ENCODE measurements around the gene TDRD3. TPM values are rescaled to one million over a fixed set of nuclear protein-coding genes. Genes with fewer than 3 reads are reported as not detected.

Gene TDRD3
- total and polyA plus RNA-seq, 2 experiments from 2014 or later: 20.8 to 29.5 TPM

GRCh38 chr13:60620611-60621395, 223.8 kb downstream of the TDRD3 start:
- H3K27me3 ChIP-seq: no peaks in the 10 kb centered on the region
- H3K4me1 ChIP-seq (ENCODE audit: low read depth): no peaks in the 10 kb centered on the region
- H3K27ac ChIP-seq: no peak overlapping the region
- no peaks in the 10 kb centered on the region for H3K9me3 ChIP-seq (ENCODE audit: low read depth)
- no peak overlapping the region for H3K4me3 ChIP-seq
- no peak for DNase-seq (ENCODE audit: low read depth in 1 of 2, low spot score in 1 of 2)
- no peaks in the 10 kb centered on the region for H3K36me3 ChIP-seq
- TF ChIP-seq CTCF (IDR thresholded peaks at IDR 0.05; ENCODE audit: low read depth, low read length): no peak

- no peak for TF ChIP-seq CTCF (IDR thresholded peaks at IDR 0.05; ENCODE audit: low read depth, low read length)
Observed at GRCh38 chr13:60623151-60623550, 226.1 kb downstream of the TDRD3 start.

More at GRCh38 chr13:60623151-60623550, 226.1 kb downstream of the TDRD3 start:
- no peaks in the 10 kb centered on the region for H3K4me1 ChIP-seq (ENCODE audit: low read depth)
- H3K4me3 ChIP-seq: no peak overlapping the region
- H3K9me3 ChIP-seq (ENCODE audit: low read depth): no peaks in the 10 kb centered on the region
- H3K36me3 ChIP-seq: no peaks in the 10 kb centered on the region
- DNase-seq (ENCODE audit: low read depth in 1 of 2, low spot score in 1 of 2): no peak
- H3K27me3 ChIP-seq: no peaks in the 10 kb centered on the region
- H3K27ac ChIP-seq: no peak overlapping the region

Other genes with a start within 250 kb of the TDRD3 start
- 2.6 and 5.2 TPM in 2 replicates for gene DIAPH3, start 233.3 kb upstream of the TDRD3 start, total RNA-seq
- gene DIAPH3, start 233.3 kb upstream of the TDRD3 start, polyA plus RNA-seq: 2.9 and 4.8 TPM in 2 replicates

Measured in cardiac muscle cell (in vitro differentiated cells and primary cell).